ELF-1 (cell line): ENCODE measurements around the gene FMNL3.
"Not testable (repeated sequence)": the region's sequence is repeated elsewhere in the genome, so short reads cannot be mapped to it uniquely, and the experiment has no call there.

Experiments
- DNase-seq: peaks from one replicate; pipeline ENCODE4 v3.0.0-alpha.2; 2016; ENCODE audit warnings: low read depth, low spot score

The FMNL3 gene

DNA sequence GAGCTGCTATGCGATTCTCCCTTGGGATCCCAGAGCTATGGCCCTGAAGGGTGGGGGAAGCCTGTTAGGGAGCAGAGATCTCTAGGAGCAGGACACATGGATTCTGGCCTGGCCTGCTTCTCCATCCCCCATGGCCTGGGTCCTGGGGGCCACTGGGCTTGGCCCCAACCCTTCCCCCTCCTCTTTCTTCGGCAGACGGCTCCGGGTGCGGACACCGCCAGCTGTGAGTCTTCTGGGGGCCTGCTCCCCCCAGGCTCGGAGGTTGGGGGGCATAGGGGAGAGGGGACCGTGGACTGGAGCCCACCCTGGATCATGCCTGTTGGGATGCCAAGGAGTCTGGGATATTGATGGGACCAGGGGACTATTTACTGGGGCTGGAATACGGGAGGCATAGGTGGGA, 74.8 kb downstream of the FMNL3 start:
- DNase-seq: no peak

GRCh38 chr12:49631336-49631907, 75.8 kb downstream of the FMNL3 start:
- DNase-seq: no peak

DNA sequence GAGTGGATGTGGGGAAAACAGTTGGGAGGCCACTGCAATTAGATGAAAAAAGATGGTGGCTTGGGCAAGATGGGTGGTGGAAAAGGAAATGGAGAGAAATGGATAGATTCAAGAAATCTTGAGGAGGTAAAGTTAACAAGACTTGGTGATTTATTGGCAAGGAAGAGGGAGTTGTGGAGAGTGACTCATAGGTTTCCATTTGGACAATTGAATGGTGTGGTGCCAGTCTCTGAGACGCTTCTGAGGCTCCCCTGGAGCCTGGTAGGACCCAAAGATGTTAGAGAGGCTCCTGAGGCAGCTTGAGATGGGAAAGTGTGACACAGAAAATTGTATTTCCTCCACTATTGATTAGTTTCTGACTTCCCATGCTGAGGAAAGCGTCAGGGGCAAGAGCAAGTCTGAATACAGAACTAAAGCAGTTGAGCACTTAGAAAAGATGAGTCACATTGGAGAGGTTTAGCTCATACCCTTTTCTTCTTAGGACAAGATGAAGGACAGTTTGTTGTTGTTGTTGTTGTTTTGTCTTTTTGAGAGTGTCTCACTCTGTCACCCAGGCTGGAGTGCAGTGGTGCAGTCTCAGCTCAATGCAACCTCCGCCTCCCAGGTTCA, 79.3 kb downstream of the FMNL3 start:
- no peak for DNase-seq

DNA sequence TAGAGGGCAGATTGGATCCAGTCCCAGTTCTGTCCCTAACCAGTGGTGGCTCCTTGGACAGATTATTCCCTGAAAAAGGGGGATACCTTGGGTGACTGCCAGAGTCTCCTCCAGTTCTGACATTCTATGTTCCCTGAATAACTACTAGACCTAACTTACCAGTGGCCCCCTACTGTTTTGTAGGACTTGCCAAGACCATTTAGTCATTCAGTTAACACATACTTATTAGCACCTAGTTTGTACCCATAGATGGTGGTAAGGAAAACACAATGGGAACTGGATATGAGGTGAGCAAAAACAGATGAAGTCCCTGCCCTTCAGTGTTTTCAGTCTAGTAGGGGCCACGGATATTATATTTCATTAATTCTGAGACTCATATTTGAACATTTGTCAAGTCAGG, 80.4 kb downstream of the FMNL3 start:
- DNase-seq: no peak

DNA sequence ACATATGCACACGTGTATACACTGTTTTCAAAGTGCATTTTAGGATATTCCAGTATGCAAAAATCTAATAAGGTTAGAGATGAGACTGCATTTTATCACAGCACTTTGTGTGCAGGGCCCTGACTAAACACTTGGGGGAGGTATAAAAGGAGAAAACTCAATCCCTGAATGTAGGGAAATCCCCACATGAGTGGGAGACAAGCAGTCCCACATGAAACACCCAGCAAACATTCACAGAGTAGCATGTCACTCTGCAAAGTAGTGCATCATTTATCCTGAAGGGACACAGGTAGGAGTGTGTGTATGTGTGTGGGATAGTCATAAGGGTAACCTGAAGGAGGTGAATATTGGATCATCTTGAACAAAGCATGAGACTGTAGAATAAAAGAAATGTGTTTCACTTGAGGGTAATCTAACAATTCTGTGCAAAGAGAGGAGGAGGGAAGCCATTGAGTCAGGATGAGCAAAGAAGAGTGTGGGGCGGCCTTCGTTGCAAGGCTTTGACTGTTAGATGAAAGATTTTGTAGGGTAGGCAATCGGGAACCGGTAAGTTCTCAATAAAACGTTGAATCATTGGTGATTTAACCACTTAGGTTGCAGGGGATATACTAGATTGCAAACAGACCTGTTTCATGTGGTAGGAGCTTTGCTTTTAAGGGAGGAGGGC, 80.9 kb downstream of the FMNL3 start:
- no peak for DNase-seq

- DNase-seq: no peak
Measured at GRCh38 chr12:49624921-49625577, 82.2 kb downstream of the FMNL3 start.

DNA sequence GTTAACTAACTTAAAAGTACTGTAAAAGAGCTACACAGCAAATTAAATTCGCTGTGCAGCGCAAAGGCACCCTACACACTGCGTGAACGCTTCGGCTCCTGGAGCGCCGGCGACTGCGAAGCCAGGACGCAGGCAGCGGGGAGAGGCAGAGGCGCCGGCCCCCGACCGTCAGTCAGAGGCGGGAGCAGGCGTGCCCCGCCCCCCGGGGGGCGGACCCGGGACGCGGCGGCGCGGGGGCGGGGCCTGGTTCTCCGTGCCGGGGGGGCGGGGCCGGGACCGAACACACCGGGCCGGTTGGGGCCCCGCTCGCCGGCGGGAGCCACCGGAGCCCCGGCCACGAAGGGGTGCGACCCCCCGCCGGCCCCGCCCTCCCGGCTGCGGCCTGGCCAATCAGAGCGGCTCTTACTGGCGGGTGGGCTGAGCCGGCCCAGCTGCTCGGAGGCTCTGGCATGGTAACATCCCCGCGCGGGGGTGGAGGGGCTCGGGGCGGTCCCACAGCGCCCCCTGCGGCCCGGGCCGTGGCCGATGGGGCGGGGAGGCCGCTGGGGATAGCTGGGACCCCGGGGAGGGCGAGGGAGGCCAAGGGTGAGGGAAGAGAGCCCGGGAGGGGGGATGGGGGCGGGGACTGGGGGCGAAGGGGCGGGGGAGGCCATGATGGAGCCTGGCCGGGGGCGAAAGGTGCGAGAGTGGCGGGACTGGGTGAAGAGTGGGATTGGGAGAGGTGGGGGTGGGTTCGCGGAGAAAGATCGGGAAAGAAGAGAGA, 83.9 kb downstream of the FMNL3 start, which contains the start of gene PRPF40B:
Gene PRPF40B (plus strand): TSS at position 420 of the 763 bp plus-strand sequence. CDS start 30 bp downstream, at position 450.
- peak; percentile 93 for DNase-seq

DNA sequence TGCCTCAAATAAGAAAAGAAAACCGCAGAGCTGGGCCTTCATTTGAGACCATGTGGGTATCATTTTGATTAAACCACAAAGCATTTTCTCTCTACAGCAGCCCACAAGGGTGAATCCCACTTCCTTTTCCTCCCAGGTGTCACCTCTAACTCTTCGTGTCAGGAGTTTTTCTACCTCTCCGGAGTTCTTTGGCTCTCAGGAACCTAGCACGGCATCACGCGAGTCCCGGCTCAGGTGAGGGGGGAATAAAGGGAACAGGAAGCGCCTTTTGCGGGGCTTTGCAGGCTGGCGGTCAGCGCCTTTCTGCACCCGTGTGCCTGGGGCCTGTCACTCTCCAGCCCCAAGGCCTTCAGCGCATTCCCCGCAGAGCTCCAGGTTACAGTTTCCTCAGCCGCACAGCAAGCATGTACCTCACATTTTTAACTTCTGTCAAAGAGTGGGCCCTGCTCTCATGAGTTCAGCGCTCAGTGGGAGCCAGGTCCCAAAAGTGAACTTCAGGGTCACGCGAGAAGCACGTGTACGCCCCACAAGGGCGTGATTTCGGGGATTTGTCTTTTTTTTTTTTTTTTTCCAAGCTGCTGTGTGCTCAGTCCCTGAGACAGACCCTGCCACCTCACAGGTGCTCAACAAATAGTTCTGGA, 84.6 kb downstream of the FMNL3 start:
- DNase-seq: peak; percentile 71

DNA sequence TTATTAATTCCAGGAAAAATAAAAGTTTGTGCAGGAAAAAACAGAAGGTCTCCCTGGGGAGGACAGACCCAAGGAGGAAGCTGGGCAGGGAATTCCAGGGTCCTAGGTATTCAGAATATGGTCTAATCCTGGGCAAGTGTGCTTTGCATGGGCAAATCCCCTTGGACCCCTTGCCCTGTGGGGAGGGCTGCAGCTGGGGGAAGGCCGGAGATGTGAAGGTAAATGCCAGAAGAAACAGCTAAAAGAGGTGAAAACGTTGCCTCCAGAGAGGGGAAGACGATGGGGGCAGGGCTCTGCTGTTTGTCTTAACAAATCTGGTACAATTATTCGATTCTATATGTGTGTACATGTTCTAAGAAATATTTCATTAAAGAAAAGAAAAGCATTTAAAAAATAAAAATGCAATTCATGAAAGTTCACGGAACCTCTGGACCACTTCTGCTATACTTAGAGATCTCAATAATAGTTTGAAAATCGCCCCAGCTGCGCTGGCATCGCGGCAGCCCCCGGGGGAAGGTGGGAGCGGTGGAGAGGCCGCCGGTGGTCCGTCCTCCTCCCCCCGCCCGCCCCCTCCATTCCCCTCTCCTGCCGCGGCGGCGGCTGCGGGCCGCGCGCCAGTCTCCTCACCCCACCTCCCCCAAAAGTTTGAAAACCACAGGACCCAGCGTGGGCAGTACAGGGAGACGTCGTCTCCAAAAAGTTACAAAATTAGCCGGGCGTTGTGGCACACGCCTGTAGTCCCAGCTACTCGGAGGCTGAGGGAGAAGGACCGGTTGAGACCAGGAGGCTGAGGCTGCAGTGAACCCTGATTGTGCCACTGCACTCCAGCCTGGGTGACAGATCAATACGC, 85.3 kb downstream of the FMNL3 start:
- no peak for DNase-seq

- no peak for DNase-seq
Measured at GRCh38 chr12:49619286-49619685, 87.9 kb downstream of the FMNL3 start.

- no peak for DNase-seq
Measured at GRCh38 chr12:49618576-49618975, 88.6 kb downstream of the FMNL3 start.

- DNase-seq: no peak
Measured at GRCh38 chr12:49616533-49617219, 90.5 kb downstream of the FMNL3 start.

GRCh38 chr12:49615725-49616124, 91.5 kb downstream of the FMNL3 start:
- DNase-seq: no peak

DNA sequence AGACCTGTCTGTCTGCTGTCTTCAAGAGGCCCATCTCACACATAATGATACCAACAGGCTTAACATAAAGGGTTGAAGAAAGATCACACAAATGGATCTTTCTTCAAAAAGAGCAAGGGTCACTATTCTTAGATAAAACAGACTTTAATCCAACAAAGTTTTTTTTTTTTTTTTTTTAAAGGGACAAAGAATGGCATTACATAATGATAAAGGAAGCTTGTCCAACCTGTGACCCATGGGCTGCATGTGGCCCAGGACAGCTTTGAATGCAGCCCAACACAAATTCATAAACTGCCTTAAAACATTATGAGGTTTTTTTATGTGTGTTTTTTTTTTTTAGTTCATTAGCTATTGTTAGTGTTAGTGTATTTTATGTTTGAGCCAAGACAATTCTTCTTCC, 95.0 kb downstream of the FMNL3 start:
- DNase-seq: no peak

GRCh38 chr12:49610785-49611184, 96.4 kb downstream of the FMNL3 start:
- DNase-seq: not testable (repeated sequence)

GRCh38 chr12:49609875-49610154, 97.4 kb downstream of the FMNL3 start:
- peak; percentile 82 for DNase-seq

DNA sequence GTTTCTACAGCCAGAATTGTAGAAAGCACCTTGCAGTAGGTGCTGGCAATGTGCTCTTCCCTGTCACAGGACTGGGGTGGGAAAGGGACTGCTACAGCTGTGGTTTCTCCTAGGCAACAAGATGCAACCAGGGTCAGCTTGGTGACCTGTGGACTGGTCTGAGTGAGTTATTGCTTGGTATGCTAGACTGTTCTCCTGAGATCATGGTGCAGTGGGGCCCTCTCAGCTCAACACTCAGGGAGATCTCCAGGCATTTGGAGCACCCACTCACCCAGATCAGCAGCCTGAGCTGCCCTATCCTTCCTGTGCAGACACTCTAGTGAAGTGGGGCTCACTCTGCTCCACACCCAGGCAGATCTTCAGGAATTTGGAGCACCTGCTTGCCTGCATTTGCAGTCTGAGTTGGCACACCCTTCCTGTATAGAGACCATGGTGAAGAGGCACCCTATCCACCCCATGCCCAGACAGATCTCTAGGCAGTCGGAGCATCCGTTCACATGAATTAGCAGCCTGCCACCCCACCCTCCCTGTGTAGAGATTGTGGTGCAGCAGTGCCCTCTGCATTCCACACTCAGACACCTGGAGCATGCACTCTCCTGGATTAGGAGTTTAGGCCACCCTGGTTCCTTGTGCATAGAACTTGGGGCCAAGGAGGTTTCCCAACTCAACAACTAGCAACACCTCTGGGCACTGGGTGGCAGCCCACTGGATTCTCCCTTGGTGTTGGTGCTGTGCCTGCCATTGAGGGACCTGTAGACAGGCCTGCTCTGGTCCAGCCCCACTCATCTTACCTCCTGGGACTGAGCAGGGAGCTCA, 97.9 kb downstream of the FMNL3 start:
- no peak for DNase-seq

DNA sequence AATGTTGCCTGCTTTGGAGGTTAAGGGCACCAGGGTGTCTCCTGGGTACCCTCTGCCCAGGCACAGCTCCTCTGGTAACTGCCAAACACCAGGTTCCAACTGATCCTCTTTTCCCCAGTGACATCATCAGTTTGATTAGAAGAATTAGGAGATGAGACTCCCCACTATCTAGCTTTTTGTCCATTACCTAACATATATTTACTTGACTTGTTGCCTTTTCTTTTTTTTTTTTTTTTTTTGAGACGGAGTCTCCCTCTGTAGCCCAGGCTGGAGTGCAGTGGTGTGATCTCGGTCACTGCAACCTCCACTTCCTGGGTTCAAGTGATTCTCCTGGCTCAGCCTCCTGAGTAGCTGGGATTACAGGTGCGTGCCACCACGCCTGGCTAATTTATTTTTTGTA, 101.7 kb downstream of the FMNL3 start, which contains the start of gene FAM186B:
Gene FAM186B (minus strand): TSS at position 101 of the 400 bp plus-strand sequence. CDS start 162 bp downstream, outside the sequence.
- not testable (repeated sequence) for DNase-seq

- DNase-seq: no peak
Measured at GRCh38 chr12:49604856-49605255, 102.3 kb downstream of the FMNL3 start.
